NB4 (cell line): ENCODE measurements around the gene CTNNA3.

Experiments
- MYC ChIP-seq: IDR thresholded peaks from 2 replicates; pipeline ENCODE4 v1.6.1; 2011; ENCODE audit warnings: low read depth, low read length
- POLR2A ChIP-seq: IDR thresholded peaks from 2 replicates; pipeline ENCODE4 v1.6.1; 2011; ENCODE audit warnings: mild to moderate bottlenecking; ENCODE audit not compliant: insufficient read length; ENCODE audit errors: extremely low read depth
- TF ChIP-seq, protein P1 (sequence below): IDR thresholded peaks from one replicate; pipeline ENCODE4 v1.5.1; 2012; ENCODE audit warnings: low read depth, low read length

DNA sequence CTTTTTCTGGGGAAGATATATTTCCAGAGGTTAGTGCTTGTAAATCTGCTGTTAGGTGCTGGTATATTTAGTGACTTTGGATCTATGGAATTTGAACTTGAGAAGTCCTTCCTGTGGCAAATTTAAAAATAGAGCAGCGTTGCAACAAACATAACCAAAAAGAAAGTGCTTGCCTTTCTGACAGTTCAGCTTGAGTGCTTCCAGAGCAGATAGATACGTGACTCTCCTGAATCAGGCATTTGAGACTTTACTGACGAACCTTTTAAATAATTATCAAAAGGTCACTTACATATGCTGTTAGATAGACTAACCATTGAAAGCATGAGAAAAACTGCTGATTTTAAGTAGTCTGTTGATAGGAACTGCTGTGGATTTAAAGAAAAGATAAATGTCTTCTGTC lies 1157.6 kb downstream of the CTNNA3 start:
- no peak for TF ChIP-seq MYC
- TF ChIP-seq, protein P1, sequence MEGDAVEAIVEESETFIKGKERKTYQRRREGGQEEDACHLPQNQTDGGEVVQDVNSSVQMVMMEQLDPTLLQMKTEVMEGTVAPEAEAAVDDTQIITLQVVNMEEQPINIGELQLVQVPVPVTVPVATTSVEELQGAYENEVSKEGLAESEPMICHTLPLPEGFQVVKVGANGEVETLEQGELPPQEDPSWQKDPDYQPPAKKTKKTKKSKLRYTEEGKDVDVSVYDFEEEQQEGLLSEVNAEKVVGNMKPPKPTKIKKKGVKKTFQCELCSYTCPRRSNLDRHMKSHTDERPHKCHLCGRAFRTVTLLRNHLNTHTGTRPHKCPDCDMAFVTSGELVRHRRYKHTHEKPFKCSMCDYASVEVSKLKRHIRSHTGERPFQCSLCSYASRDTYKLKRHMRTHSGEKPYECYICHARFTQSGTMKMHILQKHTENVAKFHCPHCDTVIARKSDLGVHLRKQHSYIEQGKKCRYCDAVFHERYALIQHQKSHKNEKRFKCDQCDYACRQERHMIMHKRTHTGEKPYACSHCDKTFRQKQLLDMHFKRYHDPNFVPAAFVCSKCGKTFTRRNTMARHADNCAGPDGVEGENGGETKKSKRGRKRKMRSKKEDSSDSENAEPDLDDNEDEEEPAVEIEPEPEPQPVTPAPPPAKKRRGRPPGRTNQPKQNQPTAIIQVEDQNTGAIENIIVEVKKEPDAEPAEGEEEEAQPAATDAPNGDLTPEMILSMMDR: no peak
- no peak for TF ChIP-seq POLR2A
